Activated T-helper 1 cell treated with Interleukin-2 at 50 U/mL for 16 hours (primary cell): ENCODE measurements around the gene PAFAH1B1.
"Not testable (repeated sequence)": the region's sequence is repeated elsewhere in the genome, so short reads cannot be mapped to it uniquely, and the experiment has no call there.

Experiments
- DNase-seq: peaks from one replicate; pipeline ENCODE4 v3.0.0-alpha.2; 2020; ENCODE audit warnings: low read depth

PAFAH1B1 gene

DNA sequence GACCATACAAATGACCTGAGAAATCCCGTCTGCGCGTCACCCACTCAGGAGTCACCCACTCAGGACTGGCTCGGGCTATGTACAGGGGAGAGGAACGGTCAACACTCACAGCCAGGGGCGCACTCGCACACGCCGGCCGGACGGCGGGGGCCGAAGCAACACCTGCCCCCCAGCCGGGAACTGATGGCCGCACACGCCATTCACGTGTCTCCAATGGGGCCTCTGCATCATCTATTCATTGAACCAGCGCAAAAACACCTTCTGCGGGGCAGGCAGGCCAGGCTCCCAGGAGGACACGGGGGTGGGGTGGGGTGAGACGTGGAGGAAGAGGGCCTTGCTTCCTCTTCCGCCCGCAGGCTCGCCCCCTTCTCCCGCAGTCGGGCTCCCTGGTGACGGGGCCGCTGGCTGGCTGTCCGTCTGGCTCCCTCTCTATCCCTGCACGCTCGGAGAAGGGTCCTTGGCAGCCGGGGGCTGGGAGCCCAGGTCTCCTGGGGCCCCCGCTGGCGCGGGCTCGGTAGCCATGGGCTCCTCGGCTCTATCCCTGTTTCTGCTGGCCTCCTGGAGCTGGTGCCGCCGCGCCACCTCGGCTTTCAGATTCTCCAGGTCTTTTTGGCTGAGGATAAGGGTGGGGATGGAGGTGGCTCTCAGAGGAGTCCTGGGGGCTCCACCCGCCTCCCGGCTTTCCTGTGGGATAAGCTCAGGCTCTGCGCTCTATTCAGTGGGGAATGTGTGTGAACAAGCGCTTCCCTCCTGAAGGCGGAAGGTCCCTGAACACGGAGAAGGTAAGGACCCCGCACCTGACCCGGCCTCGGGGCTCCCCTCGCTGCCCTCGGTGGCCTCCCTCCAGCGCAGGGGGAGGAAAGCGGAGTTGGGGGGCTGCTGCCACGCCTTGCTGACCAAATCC, 97.0 kb downstream of the PAFAH1B1 start:
- DNase-seq = no peak

GRCh38 chr17:2691069-2691871, 97.8 kb downstream of the PAFAH1B1 start:
- no peak for DNase-seq

DNA sequence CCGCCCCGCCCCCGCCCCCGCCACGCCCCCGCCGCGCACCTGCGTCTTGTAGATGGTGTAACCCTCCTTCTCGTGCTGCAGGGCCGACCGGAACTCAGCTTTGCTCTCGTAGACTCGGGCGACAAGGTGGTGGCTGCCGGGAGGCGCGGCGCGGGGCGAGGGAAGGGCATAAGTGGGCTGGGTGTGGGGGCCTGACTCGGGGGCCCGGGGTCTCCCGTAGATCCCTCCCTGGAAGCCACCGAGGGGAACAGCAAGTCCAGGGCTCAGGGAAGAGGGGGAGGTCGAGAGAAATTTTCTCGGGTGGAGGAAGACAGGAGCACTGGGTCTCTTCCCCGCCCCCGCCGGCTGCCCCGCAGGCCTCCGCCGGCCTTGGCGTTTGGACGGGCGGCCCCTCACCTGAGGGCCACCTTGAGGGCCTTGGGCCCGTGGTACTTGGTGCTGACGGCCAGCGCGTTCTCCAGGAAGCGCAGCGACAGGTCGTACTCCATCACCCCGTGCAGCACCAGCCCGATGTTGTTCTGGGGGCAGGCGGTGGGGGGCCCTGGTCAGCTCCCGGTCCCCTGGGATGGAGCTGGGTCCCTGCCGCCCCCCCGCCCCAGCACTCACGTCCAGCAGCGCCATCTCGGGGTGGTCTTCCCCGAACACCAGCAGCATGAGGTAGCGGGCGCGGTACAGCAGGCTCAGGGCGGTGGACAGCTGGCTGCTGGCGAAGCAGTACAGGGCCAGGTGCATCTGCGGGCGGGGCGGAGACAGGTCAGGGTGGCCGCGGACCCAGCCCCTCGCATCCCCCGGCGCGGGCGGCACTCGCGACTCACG, 98.7 kb downstream of the PAFAH1B1 start:
- DNase-seq = no peak

- DNase-seq = no peak
Measured at GRCh38 chr17:2692781-2693135, 99.3 kb downstream of the PAFAH1B1 start.

DNA sequence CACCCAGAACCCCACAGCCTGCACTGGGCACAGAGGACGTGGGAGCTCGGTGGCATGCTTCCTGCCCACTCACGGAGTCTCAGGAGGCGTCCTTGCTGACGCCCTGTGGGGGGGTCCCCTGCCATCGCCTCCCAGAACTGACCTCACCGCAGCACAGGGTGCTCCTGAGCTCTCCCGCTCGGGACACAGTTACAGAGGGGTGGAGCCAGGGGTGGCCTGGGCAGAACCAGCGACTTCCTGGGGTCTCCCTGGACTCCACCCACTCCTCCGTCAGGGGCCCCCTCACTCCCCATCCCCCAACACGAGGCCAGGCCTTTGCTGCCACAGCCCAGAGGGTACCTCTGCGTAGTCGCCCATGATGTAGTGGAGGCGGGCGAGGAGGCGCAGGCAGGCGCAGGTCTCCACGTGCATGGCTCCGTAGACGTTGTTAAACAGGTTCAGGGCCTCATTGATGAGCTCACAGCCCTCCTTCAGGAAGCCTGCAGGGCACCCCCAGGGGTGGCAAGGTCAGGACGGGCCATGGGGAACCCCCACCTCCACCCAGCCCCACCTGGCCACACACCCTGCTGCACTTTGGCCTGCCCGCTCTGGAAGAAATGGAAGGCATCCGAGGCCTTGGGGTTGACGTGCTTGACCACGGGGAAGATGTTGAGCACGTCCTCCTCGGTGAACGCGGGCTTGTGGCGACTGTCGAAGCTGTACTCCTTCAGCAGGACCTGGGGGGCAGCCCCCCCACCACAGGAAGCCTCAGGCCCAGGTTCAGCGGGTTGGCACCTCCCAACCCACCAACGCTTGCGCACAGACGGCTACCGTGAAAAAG, 100.3 kb downstream of the PAFAH1B1 start:
- DNase-seq = no peak

DNA sequence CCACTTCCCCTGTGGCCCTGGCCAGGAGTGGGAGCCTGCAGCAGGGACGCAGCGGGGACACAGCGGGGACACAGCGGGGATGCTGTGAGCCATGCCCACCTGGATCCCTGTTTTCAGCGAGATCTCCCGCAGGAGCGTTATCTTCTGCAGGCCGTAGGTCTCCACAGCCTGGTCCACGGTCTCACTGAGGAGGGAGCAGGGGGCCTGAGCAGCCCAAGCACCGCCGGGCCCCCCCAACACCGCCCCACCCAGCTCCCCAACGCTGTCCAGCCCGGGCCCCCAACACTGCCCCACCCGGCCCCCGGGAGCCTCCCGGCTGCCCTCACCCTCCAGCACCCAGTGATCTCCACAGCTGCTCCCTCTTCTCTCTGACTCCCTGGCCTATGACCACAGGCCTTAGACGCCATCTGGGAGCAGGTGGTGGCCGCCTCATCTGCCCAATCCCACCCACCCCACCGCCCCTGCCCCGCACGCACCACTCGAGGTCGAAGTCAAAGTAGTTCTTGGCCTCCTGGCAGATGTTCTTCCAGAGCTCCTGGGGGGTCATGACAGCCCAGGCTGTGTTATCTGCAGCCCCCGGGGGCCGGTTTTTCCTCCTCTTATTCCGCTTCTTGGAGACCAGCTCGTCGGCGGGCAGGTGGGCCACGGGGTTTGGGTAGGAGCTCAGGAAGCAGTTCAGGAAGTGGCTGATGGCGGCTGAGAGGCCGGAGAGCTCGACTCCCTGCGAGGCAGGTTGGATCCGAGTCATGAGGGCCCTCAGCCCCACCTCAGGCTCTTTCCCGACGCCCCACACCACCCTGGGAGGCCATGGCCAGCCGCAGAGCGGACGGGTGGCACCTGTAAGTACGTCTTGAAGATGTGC, 101.2 kb downstream of the PAFAH1B1 start:
- DNase-seq = no peak

- DNase-seq = no peak
Measured at GRCh38 chr17:2695243-2695960, 101.9 kb downstream of the PAFAH1B1 start.

GRCh38 chr17:2695961-2696760, 102.7 kb downstream of the PAFAH1B1 start:
- DNase-seq = no peak

GRCh38 chr17:2697611-2698162, 104.2 kb downstream of the PAFAH1B1 start:
- DNase-seq = no peak

- not testable (repeated sequence) for DNase-seq
Measured at GRCh38 chr17:2699216-2699805, 105.9 kb downstream of the PAFAH1B1 start.

DNA sequence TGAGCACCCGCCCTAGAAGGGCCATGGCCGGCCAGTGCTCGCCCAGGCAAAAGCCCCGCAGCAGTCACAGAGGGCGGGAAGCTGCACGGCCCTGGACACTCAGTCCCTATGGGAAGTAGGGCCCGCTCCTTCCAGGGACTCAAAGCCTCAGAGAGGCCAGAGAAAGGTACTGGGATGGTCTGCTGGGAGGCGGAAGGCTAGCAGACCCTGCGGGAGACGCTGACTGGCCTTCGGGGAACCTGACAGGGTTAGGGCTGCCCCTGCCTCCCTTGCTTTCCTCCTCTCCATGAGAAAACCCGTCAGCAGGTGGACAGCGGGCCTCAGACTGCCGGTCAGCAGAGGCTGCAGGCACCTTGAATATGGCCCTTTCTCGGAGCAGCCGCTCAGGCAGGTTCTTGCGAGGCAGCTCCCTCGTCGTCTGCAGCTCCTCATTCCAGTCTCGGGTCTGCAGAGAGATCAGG, 106.6 kb downstream of the PAFAH1B1 start:
- DNase-seq = no peak

GRCh38 chr17:2700491-2701141, 107.2 kb downstream of the PAFAH1B1 start:
- no peak for DNase-seq

- no peak for DNase-seq
Measured at GRCh38 chr17:2701161-2701995, 107.9 kb downstream of the PAFAH1B1 start.

DNA sequence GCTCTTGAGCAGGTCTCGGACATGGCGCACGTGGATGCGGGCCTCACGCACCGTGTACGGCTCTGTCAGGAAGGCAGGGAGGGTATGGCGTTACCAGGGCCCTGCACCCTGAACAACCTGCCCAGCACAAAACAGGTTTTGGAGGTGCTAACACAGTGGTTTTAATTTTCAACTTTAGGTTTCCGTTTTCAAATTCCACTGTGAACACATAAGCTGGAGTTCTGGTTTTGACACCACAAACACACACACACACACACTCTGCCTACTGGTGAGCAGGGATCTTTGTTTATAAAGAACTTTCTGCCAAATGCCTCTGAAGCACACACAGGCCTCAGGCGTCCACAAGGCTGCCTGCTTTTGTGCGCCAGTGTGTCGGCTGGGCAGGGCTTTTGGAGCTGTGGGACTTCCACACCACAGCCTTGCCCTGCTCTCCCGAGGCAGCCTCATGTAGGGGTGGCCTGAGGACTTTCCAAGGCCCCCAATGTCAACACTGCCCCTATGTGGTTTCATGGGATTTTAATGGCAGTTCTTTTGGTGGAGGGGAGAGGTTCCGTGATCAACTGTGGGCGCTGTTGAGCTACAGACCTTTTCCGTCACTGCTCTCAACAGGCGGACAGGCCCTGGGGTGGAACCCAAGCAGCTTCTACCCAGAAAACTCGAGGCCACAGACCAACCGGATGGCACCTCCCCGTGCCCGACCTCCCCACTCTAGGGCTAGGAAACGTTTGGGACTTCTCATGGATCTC, 108.7 kb downstream of the PAFAH1B1 start:
- DNase-seq = no peak

DNA sequence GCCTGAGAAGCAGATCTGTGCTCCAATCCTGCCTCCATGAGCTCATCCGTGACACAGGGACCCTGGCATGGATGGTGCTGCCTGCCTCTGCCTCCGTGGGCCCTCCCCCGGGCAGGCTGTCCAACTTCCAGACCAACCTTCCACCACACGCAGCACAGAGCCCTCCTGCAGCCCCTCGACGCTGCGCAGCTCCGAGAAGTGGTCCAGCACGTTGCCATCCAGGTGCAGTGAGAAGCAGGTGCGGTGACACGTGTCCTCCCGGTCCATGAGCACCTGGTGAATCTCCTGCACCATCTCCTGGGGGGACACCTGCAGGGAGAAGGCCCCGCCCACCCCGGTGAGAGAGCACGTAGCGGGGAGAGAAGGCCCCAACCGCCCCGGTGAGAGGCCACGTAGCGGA, 109.7 kb downstream of the PAFAH1B1 start:
- no peak for DNase-seq

DNA sequence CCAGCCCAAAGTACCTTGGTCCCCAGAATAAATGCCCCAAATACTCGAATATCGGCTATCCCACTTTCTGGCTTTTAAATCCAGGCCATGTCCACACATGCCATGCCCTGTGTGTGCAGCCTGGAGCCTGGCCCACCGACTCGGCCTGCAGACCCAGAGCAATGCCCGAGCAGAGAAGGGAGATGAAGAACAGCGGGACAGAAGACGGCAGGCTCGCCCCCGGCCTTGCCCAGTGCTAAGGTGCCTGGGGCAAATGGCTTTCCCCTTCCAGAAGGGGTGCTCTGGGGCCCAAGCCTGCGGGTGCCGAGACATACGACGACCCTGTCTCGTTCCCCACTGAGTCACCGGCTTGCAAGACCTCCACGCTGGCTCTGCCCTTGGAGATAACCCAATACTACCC, 110.2 kb downstream of the PAFAH1B1 start:
- no peak for DNase-seq
